Left ventricle myocardium inferior (tissue), 1 donor: ENCODE measurements around the gene CCDC116. TPM values are rescaled to one million over a fixed set of nuclear protein-coding genes. Genes with fewer than 3 reads are reported as not detected.
"Not testable (repeated sequence)": the region's sequence is repeated elsewhere in the genome, so short reads cannot be mapped to it uniquely, and the experiment has no call there.

Experiments
- DNase-seq: peaks from one replicate; pipeline ENCODE4 v3.0.0-alpha.2; 2020
- H3K27ac ChIP-seq: fragments of 200-600 bp; replicated peaks from 2 replicates; pipeline ENCODE4 v1.8.0; 2021
- H3K27me3 ChIP-seq: fragments of 200-600 bp; 2 replicates; pipeline ENCODE4 v1.8.0; 2021; ENCODE audit warnings: low read depth
- H3K36me3 ChIP-seq: fragments of 200-600 bp; 2 replicates; pipeline ENCODE4 v1.8.0; 2021
- H3K4me1 ChIP-seq: fragments of 200-600 bp; 2 replicates; pipeline ENCODE4 v1.8.0; 2021
- H3K4me3 ChIP-seq: fragments of 200-600 bp; 2 replicates; pipeline ENCODE4 v1.8.0; 2021; ENCODE audit warnings: mild to moderate bottlenecking, moderate library complexity
- H3K9me3 ChIP-seq: fragments of 200-600 bp; replicated peaks from 2 replicates; pipeline ENCODE4 v1.8.0; 2021
- intact Hi-C: fragments of 100-400 bp; cut with micrococcal nuclease; formaldehyde crosslinking; loops from one replicate; pipeline ENCODE4 v1.11.0; 2022
- total RNA-seq: library from RNA; stranded (reverse); fragmentation: NEBNext Ultra II Directional; extraction: Animal tissue kit (Norgen Biotek cat#: 25700); gene quantifications from one replicate; pipeline ENCODE4 v1.2.1, GENCODE V29; 2021
- TF ChIP-seq, protein P1 (sequence below): fragments of 200-600 bp; IDR thresholded peaks from 2 replicates; pipeline ENCODE4 v1.8.0; 2021; ENCODE audit warnings: antibody characterized with exemption, mild to moderate bottlenecking, borderline replicate concordance
- donor health status: DM: no; HTN: yes; CAD: no; lungs with severe emphysema.

The CCDC116 gene
- total RNA-seq, 1 donor from 2014 or later: 0.11 TPM

DNA sequence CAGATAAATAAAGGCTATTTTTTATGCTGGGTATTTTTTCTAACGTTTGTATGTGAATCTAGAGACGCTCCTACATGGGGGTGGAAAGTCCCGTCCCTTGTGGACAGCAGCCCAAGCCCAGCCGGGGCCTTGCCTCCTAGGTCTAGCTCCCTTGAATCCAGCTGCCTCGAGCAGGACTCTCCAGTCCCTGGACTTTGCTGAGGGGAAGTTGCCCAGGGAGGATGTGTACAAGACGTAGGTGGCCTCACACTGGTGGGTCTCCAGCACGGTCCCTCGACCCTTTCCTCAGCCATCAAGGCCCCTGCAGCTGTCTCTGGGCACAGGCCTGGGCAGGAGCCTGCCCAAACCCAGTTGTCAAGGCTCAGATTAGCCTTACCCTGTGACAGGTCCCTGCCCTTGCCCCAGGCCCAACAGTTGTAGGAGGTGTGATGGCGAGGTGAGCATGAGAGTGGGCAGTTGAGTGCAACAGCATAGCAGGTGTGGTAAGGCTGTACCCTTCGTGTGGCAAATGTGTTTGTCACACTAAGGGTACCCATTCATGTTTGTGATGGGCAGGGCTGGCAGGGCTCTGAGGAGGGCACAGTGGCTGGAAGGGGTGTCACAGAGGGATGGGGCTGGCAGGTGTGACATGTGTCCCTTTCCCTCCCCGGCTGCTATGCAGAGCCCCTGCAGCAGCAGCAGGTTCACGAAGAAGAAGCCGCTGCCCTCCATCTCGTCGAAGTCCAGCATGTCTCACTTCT, 3.4 kb downstream of the CCDC116 start:
- Histone ChIP-seq H3K4me3 (no peak overlapping the region), H3K27me3 (no peaks in the 10 kb centered on the region), H3K4me1 (peaks cover 2% of the 10 kb centered on the region), H3K36me3 (no peaks in the 10 kb centered on the region), H3K27ac (no peak overlapping the region), H3K9me3 (no peaks in the 10 kb centered on the region)
- TF ChIP-seq, protein P1, sequence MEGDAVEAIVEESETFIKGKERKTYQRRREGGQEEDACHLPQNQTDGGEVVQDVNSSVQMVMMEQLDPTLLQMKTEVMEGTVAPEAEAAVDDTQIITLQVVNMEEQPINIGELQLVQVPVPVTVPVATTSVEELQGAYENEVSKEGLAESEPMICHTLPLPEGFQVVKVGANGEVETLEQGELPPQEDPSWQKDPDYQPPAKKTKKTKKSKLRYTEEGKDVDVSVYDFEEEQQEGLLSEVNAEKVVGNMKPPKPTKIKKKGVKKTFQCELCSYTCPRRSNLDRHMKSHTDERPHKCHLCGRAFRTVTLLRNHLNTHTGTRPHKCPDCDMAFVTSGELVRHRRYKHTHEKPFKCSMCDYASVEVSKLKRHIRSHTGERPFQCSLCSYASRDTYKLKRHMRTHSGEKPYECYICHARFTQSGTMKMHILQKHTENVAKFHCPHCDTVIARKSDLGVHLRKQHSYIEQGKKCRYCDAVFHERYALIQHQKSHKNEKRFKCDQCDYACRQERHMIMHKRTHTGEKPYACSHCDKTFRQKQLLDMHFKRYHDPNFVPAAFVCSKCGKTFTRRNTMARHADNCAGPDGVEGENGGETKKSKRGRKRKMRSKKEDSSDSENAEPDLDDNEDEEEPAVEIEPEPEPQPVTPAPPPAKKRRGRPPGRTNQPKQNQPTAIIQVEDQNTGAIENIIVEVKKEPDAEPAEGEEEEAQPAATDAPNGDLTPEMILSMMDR: no peak
- DNase-seq: no peak
- intact Hi-C loops: no loop called here

DNA sequence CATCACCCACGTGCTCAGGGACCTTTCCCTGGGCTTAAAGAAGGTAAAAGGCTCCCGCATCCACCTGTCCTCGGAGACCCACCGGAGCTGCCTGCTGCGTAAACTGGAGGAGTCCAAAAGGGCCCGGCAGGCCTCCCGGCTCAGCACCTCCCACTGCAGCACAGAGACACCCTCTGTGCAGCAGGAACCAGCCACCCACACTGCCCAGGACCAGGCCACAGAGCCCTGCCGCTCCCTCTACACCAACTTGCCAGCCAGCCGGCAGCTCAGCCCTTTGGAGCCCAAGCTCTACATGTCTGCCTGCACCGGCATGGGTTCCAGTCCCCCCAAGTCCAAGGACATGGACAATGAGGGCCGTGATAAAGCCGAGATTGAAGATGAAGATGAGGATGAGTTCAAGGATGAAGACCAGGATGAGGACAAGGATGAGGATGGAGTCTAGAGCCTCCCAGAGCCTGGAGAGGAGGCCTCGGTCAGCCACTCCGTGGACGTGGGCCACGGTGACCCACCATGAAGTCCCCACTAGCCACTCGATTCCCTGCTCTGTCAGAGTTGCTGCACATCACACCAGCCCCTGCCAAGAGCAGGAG, 4.2 kb downstream of the CCDC116 start:
- no peaks in the 10 kb centered on the region for H3K9me3 ChIP-seq
- no peaks in the 10 kb centered on the region for H3K27me3 ChIP-seq
- H3K36me3 ChIP-seq: no peaks in the 10 kb centered on the region
- TF ChIP-seq, protein P1: no peak
- intact Hi-C loops: no loop called here
- H3K4me1 ChIP-seq: peaks cover 10% of the 10 kb centered on the region
- no peak for DNase-seq
- H3K27ac ChIP-seq: no peak overlapping the region
- H3K4me3 ChIP-seq: no peak overlapping the region

DNA sequence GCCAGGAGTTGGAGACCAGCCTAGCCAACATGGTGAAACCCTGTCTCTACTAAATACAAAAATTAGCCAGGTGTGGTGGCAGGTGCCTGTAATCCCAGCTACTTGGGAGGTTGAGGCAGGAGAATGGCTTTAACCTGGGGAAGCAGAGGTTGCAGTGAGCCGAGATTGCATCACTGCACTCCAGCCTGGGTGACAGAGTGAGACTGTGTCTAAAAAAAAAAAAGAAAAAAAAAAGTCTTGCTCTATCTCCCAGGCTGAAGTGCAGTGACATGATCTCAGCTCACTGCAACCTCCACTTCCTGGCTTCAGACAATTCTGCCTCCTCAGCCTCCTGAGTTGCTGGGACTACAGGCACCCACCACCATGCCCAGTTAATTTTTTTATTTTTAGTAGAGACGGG, 4.9 kb downstream of the CCDC116 start:
- H3K27me3 ChIP-seq, H3K36me3 ChIP-seq, intact Hi-C loops, H3K9me3 ChIP-seq, H3K4me3 ChIP-seq, DNase-seq, H3K27ac ChIP-seq: not testable (repeated sequence)
- H3K4me1 ChIP-seq: peaks cover 13% of the 10 kb centered on the region

DNA sequence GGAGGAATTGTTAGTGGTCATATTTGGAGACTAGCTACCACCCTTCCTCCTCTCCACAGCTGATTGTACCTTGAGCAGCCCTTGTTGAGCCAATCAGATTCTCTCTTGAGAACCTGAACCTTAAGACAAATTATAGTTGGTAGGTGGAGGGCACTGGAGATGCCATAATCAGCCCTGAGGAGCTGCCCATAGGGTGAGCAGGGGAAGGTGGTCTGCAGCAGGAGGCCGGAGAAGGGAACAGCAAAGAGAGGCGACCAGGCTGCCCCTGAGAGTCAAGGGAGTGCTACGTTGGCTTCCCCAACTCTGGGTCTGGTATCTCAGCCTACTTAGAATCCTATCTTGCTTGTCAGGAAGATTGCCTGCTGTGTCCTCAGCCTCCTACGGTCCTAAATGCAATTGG, 6.8 kb downstream of the CCDC116 start:
- DNase-seq: no peak
- peaks cover 8% of the 10 kb centered on the region for H3K36me3 ChIP-seq
- peaks cover 25% of the 10 kb centered on the region for H3K4me1 ChIP-seq
- intact Hi-C loops: no loop called here
- TF ChIP-seq, protein P1: no peak
- H3K9me3 ChIP-seq: no peaks in the 10 kb centered on the region
- H3K27ac ChIP-seq: no peak overlapping the region
- no peak overlapping the region for H3K4me3 ChIP-seq
- H3K27me3 ChIP-seq: no peaks in the 10 kb centered on the region

DNA sequence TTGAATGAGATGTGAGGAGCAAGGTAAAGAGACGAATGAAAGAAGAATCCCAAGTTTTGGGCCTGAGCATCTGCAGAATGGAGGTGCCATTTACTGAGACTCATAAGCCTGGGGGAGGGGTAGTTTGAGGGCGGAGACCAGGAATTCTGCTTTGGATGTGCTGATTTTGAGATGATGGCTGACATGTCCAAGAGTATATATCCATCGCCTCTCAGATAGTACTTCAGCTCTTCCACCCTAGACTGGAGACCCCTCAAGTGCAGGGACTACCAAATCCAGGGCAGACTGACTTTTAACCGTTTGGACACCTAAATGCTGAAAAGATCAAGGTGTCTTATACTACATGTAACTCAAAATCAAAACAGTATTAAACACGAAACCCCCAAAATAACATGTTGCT, 8.2 kb downstream of the CCDC116 start:
- Histone ChIP-seq H3K4me3 (no peak overlapping the region), H3K4me1 (peaks cover 25% of the 10 kb centered on the region), H3K9me3 (no peaks in the 10 kb centered on the region), H3K27me3 (no peaks in the 10 kb centered on the region), H3K36me3 (peaks cover 21% of the 10 kb centered on the region), H3K27ac (no peak overlapping the region)
- no peak for DNase-seq
- intact Hi-C loops: no loop called here
- TF ChIP-seq, protein P1: no peak

DNA sequence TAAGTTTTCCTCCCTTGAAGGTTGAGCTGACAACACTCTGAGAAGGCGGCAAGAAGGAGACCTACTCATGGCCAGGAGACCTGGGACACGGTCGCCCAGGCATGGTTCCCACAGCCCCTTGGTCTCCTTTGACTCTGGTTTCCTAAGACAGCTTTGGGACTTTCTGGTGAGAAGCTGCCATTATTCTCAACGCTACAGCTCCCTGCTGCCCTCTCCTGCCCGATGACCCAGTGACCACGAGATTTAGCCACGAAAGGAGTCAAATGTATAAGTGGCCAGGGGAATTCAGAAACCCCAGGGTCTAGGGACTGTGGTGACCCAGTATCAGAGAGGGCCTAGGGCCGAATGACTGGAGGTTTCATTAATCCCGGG, 8.8 kb downstream of the CCDC116 start:
- peak overlapping the region; percentile 92 for H3K4me3 ChIP-seq
- no peaks in the 10 kb centered on the region for H3K9me3 ChIP-seq
- peak overlapping the region; percentile 80 for H3K27ac ChIP-seq
- intact Hi-C loops: no loop called here
- H3K27me3 ChIP-seq: no peaks in the 10 kb centered on the region
- TF ChIP-seq, protein P1: peak; percentile 57
- peaks cover 25% of the 10 kb centered on the region for H3K4me1 ChIP-seq
- H3K36me3 ChIP-seq: peaks cover 25% of the 10 kb centered on the region
- no peak for DNase-seq
